HAP-1 (cell line): Measurements from ENCODE around the gene CEP85.
A peak's percentile ranks its signal among the peaks of the same experiment; 100 is the strongest.
"Not testable (repeated sequence)": the region's sequence is repeated elsewhere in the genome, so short reads cannot be mapped to it uniquely, and the experiment has no call there.

ENCODE experiments used
- DNase-seq, 2 experiments: peaks; one replicate each; pipeline ENCODE4 v3.0.0-alpha.2; 2016 to 2020; ENCODE audit warnings: low spot score in 2 of 2
- H3K27me3 ChIP-seq: fragments of 250-450 bp; sonication (Bioruptor Pico); 2 replicates; pipeline ENCODE4 v1.5.1; 2020; ENCODE audit warnings: low read depth, mild to moderate bottlenecking, moderate library complexity
- H3K36me3 ChIP-seq: fragments of 250-450 bp; sonication (Bioruptor Pico); replicated peaks from 2 replicates; pipeline ENCODE4 v1.5.1; 2020; ENCODE audit warnings: mild to moderate bottlenecking
- H3K4me1 ChIP-seq: fragments of 250-450 bp; sonication (Bioruptor Pico); 2 replicates; pipeline ENCODE4 v1.5.1; 2020; ENCODE audit warnings: mild to moderate bottlenecking
- H3K4me3 ChIP-seq: fragments of 250-450 bp; sonication (Bioruptor Pico); 2 replicates; pipeline ENCODE4 v1.5.1; 2020; ENCODE audit warnings: mild to moderate bottlenecking, moderate library complexity
- H3K9me3 ChIP-seq: fragments of 250-450 bp; sonication (Bioruptor Pico); 2 replicates; pipeline ENCODE4 v1.5.1; 2020; ENCODE audit warnings: mild to moderate bottlenecking, moderate library complexity
- in situ Hi-C: fragments of 300-500 bp; cut with MboI; formaldehyde crosslinking; loops from 3 replicates; pipeline ENCODE4 v1.14.3; 2020; ENCODE audit warnings: low sequenced_read_pairs, inconsistent platforms, mixed read lengths

CEP85 gene

GRCh38 chr1:26295194-26296138 is 61.5 kb downstream of the CEP85 start:
- H3K27me3 ChIP-seq = no peaks in the 10 kb centered on the region
- DNase-seq = no peak
- in situ Hi-C loops = no loop called here
- H3K4me3 ChIP-seq = no peak overlapping the region
- no peaks in the 10 kb centered on the region for H3K9me3 ChIP-seq
- H3K36me3 ChIP-seq = no peaks in the 10 kb centered on the region
- H3K4me1 ChIP-seq = no peaks in the 10 kb centered on the region

- H3K4me3 ChIP-seq = no peak overlapping the region
- H3K4me1 ChIP-seq = no peaks in the 10 kb centered on the region
- no peaks in the 10 kb centered on the region for H3K9me3 ChIP-seq
- H3K27me3 ChIP-seq = no peaks in the 10 kb centered on the region
- no peaks in the 10 kb centered on the region for H3K36me3 ChIP-seq
- in situ Hi-C loops = no loop called here
- no peak for DNase-seq
Observed at GRCh38 chr1:26296340-26297056, 62.5 kb downstream of the CEP85 start.

DNA sequence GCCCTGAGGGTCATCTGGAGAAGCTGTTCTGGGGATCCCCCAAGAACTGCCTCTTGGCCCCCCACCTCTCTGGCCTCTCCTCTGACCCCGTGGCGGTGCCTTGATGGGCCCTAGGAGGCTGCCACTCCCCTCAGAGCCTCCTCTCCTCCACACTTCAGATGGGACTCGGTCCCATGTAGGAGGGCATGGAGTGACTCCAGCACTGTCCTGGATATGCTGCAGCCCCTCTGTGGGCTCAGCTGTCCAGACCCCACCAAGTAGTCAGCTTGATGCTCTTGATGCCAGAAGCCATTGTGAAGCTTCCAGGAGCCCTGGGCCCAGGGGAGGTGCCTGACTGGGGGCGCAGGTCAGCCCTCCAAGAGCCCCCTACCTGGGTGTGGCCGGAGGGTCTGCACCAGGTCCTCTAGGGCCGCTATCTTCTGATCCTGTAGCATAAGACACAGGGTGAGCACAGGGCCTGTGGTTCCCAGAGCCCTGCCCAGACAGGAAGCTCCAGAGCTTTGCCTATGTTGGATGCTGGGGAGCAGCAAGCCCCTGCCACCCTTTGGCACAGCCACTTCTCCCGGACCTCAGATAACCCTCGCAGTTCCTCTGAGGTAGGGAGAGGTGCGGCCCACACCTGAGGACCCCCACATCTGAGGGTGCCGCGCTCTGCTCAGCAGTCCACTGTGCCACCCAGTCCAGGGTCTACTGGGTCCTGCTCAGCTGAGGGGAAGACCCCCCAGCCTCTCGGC is 63.2 kb downstream of the CEP85 start:
- H3K27me3 ChIP-seq = no peaks in the 10 kb centered on the region
- no peak for DNase-seq
- H3K4me3 ChIP-seq = no peak overlapping the region
- no peaks in the 10 kb centered on the region for H3K9me3 ChIP-seq
- in situ Hi-C loops = no loop called here
- no peaks in the 10 kb centered on the region for H3K4me1 ChIP-seq
- H3K36me3 ChIP-seq = no peaks in the 10 kb centered on the region

DNA sequence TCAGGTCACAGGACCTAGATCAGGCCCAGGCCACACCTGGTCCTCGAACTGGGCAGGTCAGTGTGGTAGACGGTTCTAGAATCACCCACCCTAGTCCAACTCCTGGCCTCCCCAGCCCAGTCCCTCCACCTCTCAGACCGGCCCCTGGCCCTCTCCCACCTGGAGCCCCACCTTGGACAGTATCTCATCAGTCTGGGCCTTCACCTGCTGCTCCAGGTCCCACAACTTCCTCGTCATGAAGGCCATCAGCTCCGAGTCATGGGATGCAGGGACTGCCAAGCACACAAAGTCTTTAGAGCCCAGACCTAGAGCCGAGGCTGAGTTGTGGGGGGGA is 63.8 kb downstream of the CEP85 start:
- no peak for DNase-seq
- in situ Hi-C loops = no loop called here
- H3K9me3 ChIP-seq = no peaks in the 10 kb centered on the region

GRCh38 chr1:26300578-26301275 is 66.7 kb downstream of the CEP85 start:
- in situ Hi-C loops = no loop called here
- DNase-seq = no peak
- no peaks in the 10 kb centered on the region for H3K27me3 ChIP-seq
- H3K4me3 ChIP-seq = no peak overlapping the region
- H3K9me3 ChIP-seq = no peaks in the 10 kb centered on the region
- H3K4me1 ChIP-seq = peaks cover 3% of the 10 kb centered on the region
- no peaks in the 10 kb centered on the region for H3K36me3 ChIP-seq

More for the DNA sequence above, 63.8 kb downstream of the CEP85 start:
- Histone ChIP-seq H3K4me3 (no peak overlapping the region), H3K36me3 (no peaks in the 10 kb centered on the region), H3K4me1 (no peaks in the 10 kb centered on the region), H3K27me3 (no peaks in the 10 kb centered on the region)

DNA sequence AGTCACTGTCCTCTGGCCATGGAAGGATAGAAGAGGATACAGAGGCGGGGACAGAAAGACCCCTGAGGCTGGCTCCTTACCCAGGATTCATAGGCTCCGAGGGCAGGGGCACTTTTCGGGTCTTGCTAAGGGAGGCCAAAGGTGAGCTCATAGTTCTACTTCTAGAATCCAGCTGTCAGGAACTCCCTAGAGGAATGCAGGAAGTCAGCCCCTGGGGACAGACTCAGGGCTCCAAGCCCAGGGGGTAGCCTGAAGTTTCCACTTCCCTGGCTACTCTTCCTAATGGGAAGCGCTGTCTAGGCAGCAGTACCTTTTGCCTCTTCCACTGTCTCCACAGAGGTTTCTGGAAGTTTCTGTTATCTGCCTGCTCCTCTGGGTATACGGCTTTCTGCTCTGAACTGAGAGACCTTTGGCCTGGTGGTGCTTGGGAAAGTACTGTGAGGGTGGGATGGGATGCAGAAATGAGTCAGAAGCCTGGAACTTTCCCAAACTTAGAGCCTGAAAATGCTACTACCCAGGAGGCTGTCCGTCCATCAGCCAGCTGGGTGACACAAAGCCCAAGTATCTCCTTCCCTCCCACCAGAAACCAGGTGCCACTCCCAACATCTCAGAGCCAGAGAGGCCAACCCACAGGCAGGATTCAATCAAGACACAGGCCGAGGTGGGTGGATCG is 68.9 kb downstream of the CEP85 start:
- no peaks in the 10 kb centered on the region for H3K27me3 ChIP-seq
- no peak overlapping the region for H3K4me3 ChIP-seq
- in situ Hi-C loops = no loop called here
- H3K4me1 ChIP-seq = peaks cover 8% of the 10 kb centered on the region
- no peak for DNase-seq
- no peaks in the 10 kb centered on the region for H3K9me3 ChIP-seq
- H3K36me3 ChIP-seq = no peaks in the 10 kb centered on the region

DNA sequence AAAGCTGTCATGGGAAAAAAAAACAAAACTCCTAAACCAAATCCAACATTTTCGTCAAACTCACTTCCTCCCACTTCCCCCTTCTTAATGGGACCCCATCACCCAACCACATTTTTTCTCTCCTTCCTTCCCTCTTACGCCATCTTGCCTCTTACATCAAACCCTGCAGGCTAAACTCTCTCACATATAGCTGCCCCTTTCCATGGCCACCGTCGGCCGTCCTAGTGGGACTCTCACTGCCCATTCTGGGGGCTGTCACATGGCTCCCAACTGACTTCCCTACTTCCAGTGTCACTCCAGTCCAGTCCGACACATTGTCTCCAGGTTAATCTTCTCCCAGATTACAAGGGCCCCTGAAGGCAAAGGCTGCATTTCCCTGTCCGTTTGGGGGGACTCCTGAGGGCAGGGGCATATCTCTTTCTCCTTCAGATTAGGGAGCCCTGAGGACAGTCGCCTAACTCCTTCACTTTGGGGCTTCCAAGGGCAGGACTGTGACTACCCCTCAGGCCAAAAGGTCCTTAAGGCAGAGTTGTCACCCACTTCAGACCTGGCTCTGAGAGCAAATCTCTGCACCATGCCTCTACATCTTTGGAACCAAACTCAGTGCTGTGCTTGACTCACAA is 71.8 kb downstream of the CEP85 start:
- in situ Hi-C loops = no loop called here
- Histone ChIP-seq H3K27me3 (no peaks in the 10 kb centered on the region), H3K4me3 (peak overlapping the region; percentile 82), H3K9me3 (no peaks in the 10 kb centered on the region), H3K4me1 (peaks cover 8% of the 10 kb centered on the region), H3K36me3 (no peaks in the 10 kb centered on the region)
- no peak for DNase-seq

DNA sequence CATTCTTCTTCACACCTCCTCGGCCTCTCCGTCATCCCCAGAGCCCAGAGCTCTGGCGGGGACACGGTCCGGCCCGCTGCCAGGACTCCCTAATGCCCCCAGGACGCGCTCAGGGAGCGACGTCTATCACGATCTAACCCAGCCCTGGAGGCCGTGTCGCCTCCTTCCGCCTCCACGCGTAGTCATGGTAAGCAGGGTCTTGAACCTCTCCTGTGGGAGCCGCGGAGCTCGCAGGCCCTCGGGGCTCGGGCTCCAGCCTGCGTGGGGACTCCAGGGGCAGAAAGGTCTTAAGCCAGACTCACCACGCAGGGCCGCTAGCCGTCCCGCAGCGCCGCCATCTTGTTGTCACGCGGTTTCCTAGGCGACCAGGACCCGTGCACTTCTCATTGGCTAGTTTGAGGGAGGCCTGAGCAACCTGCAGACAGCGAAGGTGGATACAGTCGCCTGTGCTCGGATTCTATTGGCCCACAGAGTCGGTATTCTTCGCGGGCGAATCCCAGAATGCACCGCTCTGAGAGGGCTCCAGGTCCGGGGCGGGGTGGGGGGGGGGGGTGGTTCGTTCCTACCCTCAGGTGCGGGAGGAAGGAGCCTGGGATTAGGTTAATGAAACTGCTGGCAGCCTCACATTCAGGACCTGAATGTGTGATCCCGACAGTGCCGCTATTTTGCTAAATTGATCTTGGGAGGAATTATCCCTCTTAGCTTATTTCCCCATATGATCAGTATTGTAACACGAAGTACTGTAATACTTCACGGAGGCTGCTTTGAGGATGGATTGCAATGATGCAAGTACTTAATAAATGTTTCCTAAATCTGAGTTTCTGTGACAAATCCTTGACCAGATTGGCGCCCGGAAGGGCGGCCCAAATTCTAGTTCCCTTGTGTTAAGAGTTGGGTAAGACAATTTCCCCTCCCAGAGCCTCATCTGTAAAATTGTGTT is 72.6 kb downstream of the CEP85 start, which contains the start of gene UBXN11:
UBXN11 (minus strand) TSS at position 347 of the 940 bp plus-strand sequence. CDS start 3,753 bp downstream, outside the sequence.
- H3K4me1 ChIP-seq = peaks cover 8% of the 10 kb centered on the region
- peak within 1 kb of the TSS; percentile 82 for H3K4me3 ChIP-seq
- H3K9me3 ChIP-seq = no peaks in the 10 kb centered on the region
- DNase-seq = peak; percentile 97 to 98
- no peaks in the 10 kb centered on the region for H3K36me3 ChIP-seq
- in situ Hi-C loops = no loop called here
- no peaks in the 10 kb centered on the region for H3K27me3 ChIP-seq

GRCh38 chr1:26307363-26307781 is 73.4 kb downstream of the CEP85 start:
- in situ Hi-C loops = no loop called here
- Histone ChIP-seq H3K4me1 (peaks cover 8% of the 10 kb centered on the region), H3K27me3 (no peaks in the 10 kb centered on the region), H3K36me3 (no peaks in the 10 kb centered on the region), H3K9me3 (no peaks in the 10 kb centered on the region), H3K4me3 (no peak overlapping the region)
- no peak for DNase-seq

- H3K9me3 ChIP-seq, H3K4me3 ChIP-seq, DNase-seq, H3K27me3 ChIP-seq, H3K4me1 ChIP-seq, in situ Hi-C loops, H3K36me3 ChIP-seq: not testable (repeated sequence)
Observed at GRCh38 chr1:26307966-26308899, 74.2 kb downstream of the CEP85 start.

GRCh38 chr1:26314501-26314900 is 80.5 kb downstream of the CEP85 start:
- in situ Hi-C loops = no loop called here
- no peak overlapping the region for H3K4me3 ChIP-seq
- H3K9me3 ChIP-seq = no peaks in the 10 kb centered on the region
- no peaks in the 10 kb centered on the region for H3K27me3 ChIP-seq
- no peak for DNase-seq
- no peaks in the 10 kb centered on the region for H3K4me1 ChIP-seq
- H3K36me3 ChIP-seq = no peaks in the 10 kb centered on the region
